GM12864 (cell line): ENCODE results near the gene HRAS.

Source experiments
- DNase-seq: peaks from one replicate; pipeline ENCODE4 v3.0.0-alpha.2; 2011; ENCODE audit warnings: low read depth
- H3K4me3 ChIP-seq: 2 replicates; pipeline ENCODE4 v1.5.1; 2011; ENCODE audit warnings: mild to moderate bottlenecking, low read depth, low read length, control low read depth
- TF ChIP-seq, protein P1 (sequence below): IDR thresholded peaks from 2 replicates; pipeline ENCODE4 v1.5.1; 2011; ENCODE audit warnings: low read depth, mild to moderate bottlenecking, moderate library complexity, low read length, control low read depth, inconsistent platforms; ENCODE audit errors: missing control alignments

HRAS gene

DNA sequence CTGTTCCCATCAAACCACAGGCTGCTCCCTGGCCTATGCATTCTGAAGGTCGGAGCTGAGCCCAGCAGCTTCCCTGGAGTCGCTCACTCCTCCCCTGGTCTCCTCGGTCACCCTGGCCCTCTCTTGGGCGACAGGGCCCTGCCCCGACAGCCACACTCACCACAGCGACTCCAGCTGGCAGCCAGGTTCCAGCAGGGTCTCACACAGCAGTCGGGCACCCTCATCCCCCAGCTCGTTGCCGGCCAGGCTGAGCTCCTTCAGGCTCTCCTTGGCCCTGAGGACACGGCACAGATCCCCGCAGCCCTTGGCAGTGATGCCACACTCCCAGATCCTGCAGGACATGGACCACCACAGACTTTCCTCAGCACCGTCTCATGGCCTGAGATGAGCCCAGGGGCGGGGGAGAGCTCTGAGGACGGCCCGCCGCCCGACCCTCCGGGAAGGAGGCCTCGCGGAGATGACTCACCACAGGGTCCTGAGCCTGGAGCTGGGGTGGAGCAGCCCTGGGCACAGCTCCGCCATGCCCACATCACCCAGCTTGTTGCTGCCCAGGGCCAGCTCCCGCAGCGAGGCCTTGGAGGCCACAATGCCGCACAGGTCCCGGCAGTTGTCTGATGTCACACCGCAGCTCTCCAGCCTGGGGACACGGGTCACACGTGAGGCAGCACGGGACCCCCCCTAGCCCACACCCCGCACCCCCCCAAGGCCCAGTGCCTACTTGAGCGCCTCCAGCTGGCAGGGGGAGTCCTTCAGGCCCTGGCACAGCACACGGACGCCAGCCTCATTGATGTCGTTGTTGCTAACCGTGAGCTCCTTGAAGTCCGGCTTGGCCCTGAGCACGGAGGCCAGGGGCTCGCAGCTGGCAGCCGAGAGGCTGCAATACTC lies 36.8 kb downstream of the HRAS start:
- no peak overlapping the region for H3K4me3 ChIP-seq
- no peak for DNase-seq
- TF ChIP-seq, protein P1, sequence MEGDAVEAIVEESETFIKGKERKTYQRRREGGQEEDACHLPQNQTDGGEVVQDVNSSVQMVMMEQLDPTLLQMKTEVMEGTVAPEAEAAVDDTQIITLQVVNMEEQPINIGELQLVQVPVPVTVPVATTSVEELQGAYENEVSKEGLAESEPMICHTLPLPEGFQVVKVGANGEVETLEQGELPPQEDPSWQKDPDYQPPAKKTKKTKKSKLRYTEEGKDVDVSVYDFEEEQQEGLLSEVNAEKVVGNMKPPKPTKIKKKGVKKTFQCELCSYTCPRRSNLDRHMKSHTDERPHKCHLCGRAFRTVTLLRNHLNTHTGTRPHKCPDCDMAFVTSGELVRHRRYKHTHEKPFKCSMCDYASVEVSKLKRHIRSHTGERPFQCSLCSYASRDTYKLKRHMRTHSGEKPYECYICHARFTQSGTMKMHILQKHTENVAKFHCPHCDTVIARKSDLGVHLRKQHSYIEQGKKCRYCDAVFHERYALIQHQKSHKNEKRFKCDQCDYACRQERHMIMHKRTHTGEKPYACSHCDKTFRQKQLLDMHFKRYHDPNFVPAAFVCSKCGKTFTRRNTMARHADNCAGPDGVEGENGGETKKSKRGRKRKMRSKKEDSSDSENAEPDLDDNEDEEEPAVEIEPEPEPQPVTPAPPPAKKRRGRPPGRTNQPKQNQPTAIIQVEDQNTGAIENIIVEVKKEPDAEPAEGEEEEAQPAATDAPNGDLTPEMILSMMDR: no peak

DNA sequence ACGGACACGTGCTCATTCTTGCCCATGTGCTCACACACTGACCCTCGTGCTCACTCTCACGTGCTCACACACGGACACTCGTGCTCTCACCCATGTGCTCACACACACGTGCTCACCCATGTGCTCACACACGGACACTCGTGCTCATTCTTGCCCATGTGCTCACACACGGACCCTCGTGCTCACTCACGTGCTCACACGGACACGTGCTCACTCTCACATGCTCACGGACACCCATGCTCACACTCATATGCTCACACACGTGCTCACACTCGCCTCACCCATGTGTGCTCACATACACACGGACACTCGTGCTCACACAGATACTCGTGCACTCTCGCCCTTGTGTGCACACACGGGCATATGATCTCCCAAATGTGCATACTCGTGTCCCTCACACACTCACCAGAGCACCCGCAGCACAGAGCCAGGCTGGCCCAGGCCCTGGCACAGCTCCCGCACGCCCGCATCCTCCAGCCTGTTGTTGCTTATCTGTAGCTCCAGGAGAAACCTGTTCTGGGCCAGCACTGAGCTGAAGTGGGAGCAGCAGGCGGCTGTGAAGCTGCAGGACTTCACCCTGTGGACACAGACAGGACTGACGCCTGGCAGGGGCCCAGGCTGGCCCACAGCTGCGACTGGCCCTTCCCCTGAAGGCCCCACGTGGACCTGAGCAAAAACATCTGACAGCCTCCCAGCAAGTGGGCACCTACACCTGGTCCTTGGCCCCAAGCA lies 37.6 kb downstream of the HRAS start:
- DNase-seq: no peak
- TF ChIP-seq, protein P1: no peak
- H3K4me3 ChIP-seq: no peak overlapping the region

DNA sequence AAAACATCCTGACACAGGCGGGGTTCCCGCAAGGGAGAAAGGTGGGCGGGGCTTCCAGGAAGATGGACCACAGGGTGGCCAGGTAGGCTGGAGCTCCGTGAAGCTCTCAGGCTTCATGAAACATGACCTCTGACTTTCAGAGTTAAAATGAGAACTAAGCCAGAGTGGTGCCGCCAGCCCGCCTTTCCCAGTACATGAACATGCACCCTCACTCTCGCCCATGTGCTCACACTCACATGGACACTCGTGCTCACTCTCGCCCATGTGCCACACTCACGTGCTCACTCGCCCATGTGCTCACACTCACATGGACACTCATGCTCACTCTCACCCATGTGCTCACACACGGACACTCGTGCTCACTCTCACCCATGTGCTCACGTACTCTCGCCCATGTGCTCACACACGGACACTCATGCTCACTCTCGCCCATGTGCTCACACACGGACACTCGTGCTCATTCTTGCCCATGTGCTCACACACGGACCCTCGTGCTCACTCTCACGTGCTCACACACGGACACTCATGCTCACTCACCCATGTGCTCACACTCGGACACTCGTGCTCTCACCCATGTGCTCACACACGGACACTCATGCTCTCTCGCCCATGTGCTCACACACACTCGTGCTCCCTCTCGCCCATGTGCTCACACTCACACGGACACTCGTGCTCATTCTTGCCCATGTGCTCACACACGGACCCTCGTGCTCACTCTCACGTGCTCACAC lies 38.4 kb downstream of the HRAS start:
- DNase-seq: no peak
- TF ChIP-seq, protein P1: no peak
- H3K4me3 ChIP-seq: no peak overlapping the region

DNA sequence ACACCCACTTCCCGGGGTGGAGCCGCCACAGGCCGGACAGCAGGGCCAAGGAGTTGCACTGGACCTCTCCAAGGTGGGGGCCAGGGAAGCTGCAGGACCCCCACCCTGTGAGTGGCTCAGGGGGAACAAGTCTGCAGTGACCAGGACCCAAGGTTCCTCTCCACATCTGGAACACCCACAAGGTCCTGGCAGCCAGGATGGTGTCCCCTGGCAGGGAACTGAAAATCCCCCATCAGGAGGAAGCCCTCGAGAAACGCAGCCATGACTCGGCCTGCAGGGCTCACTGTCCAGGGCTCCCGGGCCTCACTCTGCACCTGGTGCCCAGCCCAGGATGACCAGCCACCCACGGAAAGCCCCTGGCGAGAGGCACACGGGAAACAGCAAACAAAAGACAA lies 39.8 kb downstream of the HRAS start:
- no peak overlapping the region for H3K4me3 ChIP-seq
- DNase-seq: no peak
- TF ChIP-seq, protein P1: no peak

DNA sequence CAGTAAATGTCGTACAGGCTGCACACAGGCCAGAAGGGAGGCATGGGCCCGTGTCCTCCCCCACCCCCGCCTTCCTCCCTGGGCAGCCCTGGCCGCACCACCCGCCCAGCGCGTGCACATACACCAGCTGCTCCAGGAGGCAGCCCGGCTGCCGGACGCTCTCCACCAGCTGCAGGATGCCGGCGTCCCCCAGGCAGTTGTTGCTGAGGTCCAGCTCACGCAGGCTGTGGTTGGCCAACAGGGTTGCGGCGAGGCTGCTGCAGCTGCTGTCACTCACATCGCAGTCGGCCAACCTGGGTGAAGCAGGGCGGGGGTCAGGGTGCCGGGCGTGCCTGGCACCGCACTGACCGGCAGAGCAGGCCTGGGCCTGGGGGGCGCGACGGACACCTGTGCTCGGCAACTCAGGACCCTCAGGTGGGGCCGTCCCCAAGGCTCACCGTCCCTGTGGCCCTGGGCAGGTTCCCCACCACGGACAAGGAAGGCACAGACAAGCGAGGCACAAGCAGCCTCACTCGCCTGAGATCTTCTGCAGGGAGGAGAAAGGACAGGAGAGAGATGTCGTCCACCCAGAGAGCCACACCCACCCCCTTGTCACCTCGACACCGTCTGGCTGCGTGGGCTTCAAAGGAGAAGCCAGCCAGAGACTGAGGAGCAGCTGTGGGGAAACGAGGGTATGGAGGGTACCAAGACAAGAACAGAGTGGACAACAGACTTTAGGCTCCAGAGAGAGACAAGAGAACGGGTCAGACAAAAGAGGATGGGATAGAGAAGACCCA lies 40.4 kb downstream of the HRAS start:
- no peak for DNase-seq
- no peak overlapping the region for H3K4me3 ChIP-seq
- TF ChIP-seq, protein P1: no peak
